HEK293 (cell line): ENCODE measurements around the gene CWC22.
A peak's percentile ranks its signal among the peaks of the same experiment; 100 is the strongest.
"Not testable (repeated sequence)": the region's sequence is repeated elsewhere in the genome, so short reads cannot be mapped to it uniquely, and the experiment has no call there.

Experiments
- CTCF ChIA-PET: fragments of 350-600 bp; formaldehyde crosslinking; extraction: SDS; loops from one replicate; lab custom pipeline; 2021; ENCODE audit warnings: antibody characterized with exemption; lab: Yijun Ruan, JAX
- POLR2A ChIA-PET: fragments of 300-600 bp; formaldehyde crosslinking; extraction: SDS; loops from one replicate; lab custom pipeline; 2020; ENCODE audit warnings: antibody characterized with exemption, inconsistent platforms; lab: Yijun Ruan, JAX
- H3K27ac ChIP-seq: fragments of 200-500 bp; sonication (Bioruptor generic); 2 replicates; pipeline ENCODE4 v1.5.1; 2014; ENCODE audit warnings: low read depth, low read length, control low read depth, inconsistent platforms; ENCODE audit errors: extremely low read depth
- H3K36me3 ChIP-seq, 2 experiments: fragments of 200-500 bp in 1 of 2; sonication (Bioruptor generic) in 1 of 2; 1 replicate in 1 of 2; 2 replicates in 1 of 2; pipeline ENCODE4 v1.5.1; 2014 to 2017; ENCODE audit warnings: inconsistent platforms in 2 of 2, low read length in 2 of 2; ENCODE audit not compliant: control insufficient read depth in 2 of 2, insufficient read depth in 1 of 2
- H3K4me1 ChIP-seq: fragments of 200-500 bp; sonication (Bioruptor generic); 2 replicates; pipeline ENCODE4 v1.5.1; 2014; ENCODE audit warnings: mild to moderate bottlenecking, low read length, inconsistent platforms; ENCODE audit not compliant: control insufficient read depth, insufficient read depth
- H3K4me3 ChIP-seq: 2 replicates; pipeline ENCODE4 v1.5.1; 2011; ENCODE audit warnings: low read depth, mild to moderate bottlenecking, control low read depth, low read length, moderate library complexity
- H3K9me3 ChIP-seq: fragments of 200-500 bp; sonication (Bioruptor generic); 2 replicates; pipeline ENCODE4 v1.5.1; 2014; ENCODE audit warnings: low read depth, low read length, inconsistent platforms; ENCODE audit not compliant: control insufficient read depth, insufficient read depth
- BCL11B ChIP-seq: fragments of 450-650 bp; formaldehyde crosslinking; IDR thresholded peaks from 2 replicates; pipeline ENCODE4 v1.5.1; 2016; ENCODE audit warnings: low read depth, missing biosample characterization, missing genetic modification characterization
- BCL6B ChIP-seq: fragments of 450-650 bp; formaldehyde crosslinking; IDR thresholded peaks from 2 replicates; pipeline ENCODE4 v1.5.1; 2017; ENCODE audit warnings: missing biosample characterization, missing genetic modification characterization
- GLI2 ChIP-seq: fragments of 450-650 bp; formaldehyde crosslinking; IDR thresholded peaks from 2 replicates; pipeline ENCODE4; 2017; ENCODE audit warnings: missing biosample characterization, missing genetic modification characterization, low read depth, borderline replicate concordance
- GLIS1 ChIP-seq: fragments of 450-650 bp; formaldehyde crosslinking; IDR thresholded peaks from 2 replicates; pipeline ENCODE4 v1.5.1; 2016; ENCODE audit warnings: missing biosample characterization, missing genetic modification characterization
- IKZF3 ChIP-seq: fragments of 450-650 bp; IDR thresholded peaks from 2 replicates; pipeline ENCODE4 v1.5.0; 2018; ENCODE audit warnings: missing biosample characterization, mild to moderate bottlenecking, missing genetic modification characterization, moderate library complexity
- KLF9 ChIP-seq: fragments of 450-650 bp; formaldehyde crosslinking; IDR thresholded peaks from 2 replicates; pipeline ENCODE4 v1.5.1; 2016; ENCODE audit warnings: missing biosample characterization, missing genetic modification characterization, low read depth
- MEIS1 ChIP-seq: sonication (generic); formaldehyde crosslinking; IDR thresholded peaks from 2 replicates; pipeline ENCODE4 v1.8.1; 2022; ENCODE audit warnings: missing genetic modification reagents, mild to moderate bottlenecking, borderline replicate concordance
- OSR2 ChIP-seq: fragments of 450-650 bp; formaldehyde crosslinking; IDR thresholded peaks from 2 replicates; pipeline ENCODE4 v1.5.1; 2016; ENCODE audit warnings: missing biosample characterization, missing genetic modification characterization
- PRDM4 ChIP-seq: fragments of 450-650 bp; formaldehyde crosslinking; IDR thresholded peaks from 2 replicates; pipeline ENCODE4 v1.5.1; 2017; ENCODE audit warnings: missing biosample characterization, missing genetic modification characterization
- REST ChIP-seq: fragments of 450-650 bp; formaldehyde crosslinking; IDR thresholded peaks from 2 replicates; pipeline ENCODE4 v1.5.1; 2016; ENCODE audit warnings: missing biosample characterization, missing genetic modification characterization
- ZBTB1 ChIP-seq: fragments of 450-650 bp; formaldehyde crosslinking; IDR thresholded peaks from 2 replicates; pipeline ENCODE4 v1.5.1; 2016; ENCODE audit warnings: missing biosample characterization, missing genetic modification characterization
- ZIC2 ChIP-seq: fragments of 450-650 bp; formaldehyde crosslinking; IDR thresholded peaks from 2 replicates; pipeline ENCODE4 v1.5.1; 2016; ENCODE audit warnings: missing biosample characterization, missing genetic modification characterization
- ZNF146 ChIP-seq: fragments of 450-650 bp; formaldehyde crosslinking; IDR thresholded peaks from 2 replicates; pipeline ENCODE4 v1.5.1; 2016; ENCODE audit warnings: missing biosample characterization, missing genetic modification characterization
- ZNF16 ChIP-seq: fragments of 450-650 bp; formaldehyde crosslinking; IDR thresholded peaks from 2 replicates; pipeline ENCODE4 v1.5.1; 2016; ENCODE audit warnings: low read depth, missing biosample characterization, missing genetic modification characterization
- ZNF202 ChIP-seq: fragments of 450-650 bp; formaldehyde crosslinking; IDR thresholded peaks from 2 replicates; pipeline ENCODE4 v1.5.1; 2016; ENCODE audit warnings: missing biosample characterization, missing genetic modification characterization, borderline replicate concordance
- ZNF23 ChIP-seq: fragments of 450-650 bp; formaldehyde crosslinking; IDR thresholded peaks from 2 replicates; pipeline ENCODE4 v1.5.1; 2016; ENCODE audit warnings: missing biosample characterization, missing genetic modification characterization, borderline replicate concordance
- ZNF248 ChIP-seq: fragments of 450-650 bp; formaldehyde crosslinking; IDR thresholded peaks from 2 replicates; pipeline ENCODE4 v1.5.1; 2017; ENCODE audit warnings: missing biosample characterization, missing genetic modification characterization
- ZNF354C ChIP-seq: fragments of 450-650 bp; formaldehyde crosslinking; IDR thresholded peaks from 2 replicates; pipeline ENCODE4 v1.5.1; 2016; ENCODE audit warnings: missing biosample characterization, missing genetic modification characterization, low read depth, borderline replicate concordance
- ZNF423 ChIP-seq: fragments of 450-650 bp; formaldehyde crosslinking; IDR thresholded peaks from 2 replicates; pipeline ENCODE4 v1.5.1; 2016; ENCODE audit warnings: missing biosample characterization, missing genetic modification characterization
- ZNF501 ChIP-seq: fragments of 450-650 bp; formaldehyde crosslinking; IDR thresholded peaks from 2 replicates; pipeline ENCODE4 v1.5.1; 2016; ENCODE audit warnings: missing biosample characterization, missing genetic modification characterization
- ZNF529 ChIP-seq: fragments of 450-650 bp; formaldehyde crosslinking; IDR thresholded peaks from 2 replicates; pipeline ENCODE4 v1.5.1; 2017; ENCODE audit warnings: missing genetic modification characterization, missing biosample characterization; ENCODE audit not compliant: insufficient replicate concordance
- ZNF530 ChIP-seq: fragments of 450-650 bp; formaldehyde crosslinking; IDR thresholded peaks from 2 replicates; pipeline ENCODE4 v1.5.1; 2016; ENCODE audit warnings: low read depth, missing biosample characterization, missing genetic modification characterization
- ZNF626 ChIP-seq: fragments of 450-650 bp; sonication (Bioruptor Pico); formaldehyde crosslinking; IDR thresholded peaks from 2 replicates; pipeline ENCODE4 v1.5.1; 2018; ENCODE audit warnings: missing biosample characterization, missing genetic modification characterization, inconsistent platforms
- ZNF76 ChIP-seq: fragments of 450-650 bp; formaldehyde crosslinking; IDR thresholded peaks from 2 replicates; pipeline ENCODE4; 2016; ENCODE audit warnings: low read depth, missing biosample characterization, missing genetic modification characterization, borderline replicate concordance
- ZNF791 ChIP-seq: fragments of 450-650 bp; formaldehyde crosslinking; IDR thresholded peaks from 2 replicates; pipeline ENCODE4 v1.5.1; 2016; ENCODE audit warnings: missing biosample characterization, missing genetic modification characterization
- ZXDB ChIP-seq: fragments of 450-650 bp; formaldehyde crosslinking; IDR thresholded peaks from 2 replicates; pipeline ENCODE4 v1.5.1; 2016; ENCODE audit warnings: missing biosample characterization, missing genetic modification characterization

CWC22 gene

GRCh38 chr2:180010701-180011100 is 3.6 kb upstream of the CWC22 start:
- ChIA-PET POLR2A (no interaction called here), CTCF (no interaction called here)
- H3K4me1 ChIP-seq, result no peaks in the 10 kb centered on the region
- H3K36me3 ChIP-seq, result no peaks in the 10 kb centered on the region
- no peak overlapping the region for H3K4me3 ChIP-seq
- TF ChIP-seq PRDM4 (no peak), ZNF23 (tag by site-specific recombination) (no peak), ZNF423 (tag by site-specific recombination) (no peak), ZNF354C (tag by site-specific recombination) (no peak), ZNF501 (tag by site-specific recombination) (no peak), ZNF530 (tag by site-specific recombination) (no peak), ZNF16 (tag by site-specific recombination) (no peak), ZBTB1 (tag by site-specific recombination) (no peak), ZNF146 (no peak), MEIS1 (CRISPR knock-in tag) (no peak), GLIS1 (tag by site-specific recombination) (no peak), REST (tag by site-specific recombination) (no peak), ZNF202 (no peak), ZNF626 (no peak), BCL6B (tag by site-specific recombination) (no peak), ZXDB (tag by site-specific recombination) (no peak)
- H3K9me3 ChIP-seq, result no peaks in the 10 kb centered on the region
- H3K27ac ChIP-seq, result no peak overlapping the region

GRCh38 chr2:180006231-180006630 is 866 bp downstream of the CWC22 start:
- Histone ChIP-seq H3K36me3 (no peaks in the 10 kb centered on the region; a peak in 1 of 3 replicates), H3K27ac (peak overlapping the region; percentile 51; the same call in 1 of the 2 replicates), H3K9me3 (no peaks in the 10 kb centered on the region), H3K4me1 (no peaks in the 10 kb centered on the region), H3K4me3 (peak overlapping the region; percentile 88)
- TF ChIP-seq IKZF3 (tag by site-specific recombination) (no peak), GLIS1 (tag by site-specific recombination) (no peak), OSR2 (tag by site-specific recombination) (no peak), GLI2 (no peak), KLF9 (no peak), ZNF248 (no peak), ZNF791 (tag by site-specific recombination) (no peak), ZNF529 (tag by site-specific recombination) (no peak), ZNF626 (no peak), BCL11B (tag by site-specific recombination) (no peak), ZIC2 (tag by site-specific recombination) (no peak), ZNF76 (tag by site-specific recombination) (no peak)
- ChIA-PET POLR2A (interaction anchor here (1.0 kb wide), 1 partner anchor 9 kb away, joined by 3 read pairs; no protein-coding TSS in a partner anchor), CTCF (interaction anchor here (0.5 to 0.6 kb wide), 3 partner anchors 16 to 60 kb away, joined by 3 to 5 read pairs (median 4); no protein-coding TSS in a partner anchor)

- H3K4me3 ChIP-seq, POLR2A ChIA-PET, H3K36me3 ChIP-seq, H3K4me1 ChIP-seq, H3K9me3 ChIP-seq, H3K27ac ChIP-seq: not testable (repeated sequence)
- CTCF ChIA-PET, result interaction anchor here (0.5 to 0.6 kb wide), 2 partner anchors 28 to 73 kb away, joined by 3 read pairs; no protein-coding TSS in a partner anchor
Observed at GRCh38 chr2:180005465-180005864, 1.6 kb downstream of the CWC22 start.
